Uterus (tissue), 2 donors: ENCODE data around the gene TLE4.

Experiments
- CTCF ChIP-seq, 4 experiments: fragments of 200-600 bp in 2 of 4; fragments of 450-650 bp in 2 of 4; sonication (generic) in 2 of 4; IDR thresholded peaks; one replicate each; pipeline ENCODE4 v1.5.1; 2016 to 2019; ENCODE audit warnings: antibody characterized with exemption in 4 of 4, mild to moderate bottlenecking in 2 of 4, moderate library complexity in 1 of 4
- POLR2A ChIP-seq, 2 donors: fragments of 450-650 bp; IDR thresholded peaks; one replicate each; pipeline ENCODE4 v1.6.1; 2016; ENCODE audit warnings: antibody characterized with exemption in 2 of 2, mild to moderate bottlenecking in 1 of 2, moderate library complexity in 1 of 2

- TF ChIP-seq CTCF (IDR thresholded peaks at IDR 0.05) (no peak), POLR2A (IDR thresholded peaks at IDR 0.05) (no peak)
Observed at GRCh38 chr9:79570448-79571308, 1.1 kb upstream of the TLE4 start.
